GM18498 (cell line): ENCODE results near the gene C12orf54.
A peak's percentile ranks its signal among the peaks of the same experiment; 100 is the strongest.
"Not testable (repeated sequence)": the region's sequence is repeated elsewhere in the genome, so short reads cannot be mapped to it uniquely, and the experiment has no call there.

Source experiments
- ATAC-seq: cut with Tn5 transposase; IDR thresholded peaks from one replicate; pipeline ENCODE4 v1.9.1; 2021; ENCODE audit warnings: mild to moderate bottlenecking, moderate library complexity; ENCODE audit not compliant: unreplicated experiment

Gene C12orf54

GRCh38 chr12:48506836-48507235 lies 24.5 kb downstream of the C12orf54 start:
- ATAC-seq: not testable (repeated sequence)

- ATAC-seq: no peak
These were observed 26.7 kb downstream of the C12orf54 start for GRCh38 chr12:48508987-48509386.

GRCh38 chr12:48510111-48510510 lies 27.8 kb downstream of the C12orf54 start:
- no peak for ATAC-seq

GRCh38 chr12:48512855-48513254 lies 30.6 kb downstream of the C12orf54 start:
- peak; percentile 61 for ATAC-seq

- no peak for ATAC-seq
These were observed 32.4 kb downstream of the C12orf54 start for GRCh38 chr12:48514728-48515127.

- not testable (repeated sequence) for ATAC-seq
These were observed 38.1 kb downstream of the C12orf54 start for GRCh38 chr12:48520381-48520780.

- ATAC-seq: no peak
These were observed 43.0 kb downstream of the C12orf54 start, which contains the start of gene OR8S1 for GRCh38 chr12:48525332-48525731. TSS of gene OR8S1 (plus strand) at chr12:48525632. CDS start at chr12:48525632, 0 bp downstream.

- no peak for ATAC-seq
These were observed 45.8 kb downstream of the C12orf54 start for GRCh38 chr12:48527891-48528670.

GRCh38 chr12:48532601-48533000 lies 50.3 kb downstream of the C12orf54 start:
- ATAC-seq: no peak

GRCh38 chr12:48536602-48537001 lies 54.3 kb downstream of the C12orf54 start:
- ATAC-seq: no peak

GRCh38 chr12:48542300-48542928 lies 60.1 kb downstream of the C12orf54 start:
- no peak for ATAC-seq

- no peak for ATAC-seq
These were observed 63.7 kb downstream of the C12orf54 start for GRCh38 chr12:48545833-48546469.
